Ovary (tissue), 9 donors: ENCODE measurements around the gene SECTM1. TPM values are rescaled to one million over a fixed set of nuclear protein-coding genes. Genes with fewer than 3 reads are reported as not detected.

Source experiments
- polyA plus RNA-seq, 2 donors: library from polyadenylated mRNA; stranded (reverse); fragments of 200-250 nt in 1 of 2; fragments of 350-450 nt in 1 of 2; fragmentation: Illumina TruSeq in 1 of 2; extraction: RNeasy Lipid Tissue Mini Kit (QIAGEN cat#74804) in 1 of 2; gene quantifications; one replicate each; pipeline ENCODE4 v1.2.3, GENCODE V29; 2013 to 2014
- total RNA-seq, 7 donors: library from RNA; depleted of rRNA in 2 of 7; stranded (reverse); fragments of >200 nt in 2 of 7; fragmentation: NEBNext Ultra II Directional in 3 of 7; extraction: Animal tissue kit (Norgen Biotek cat#: 25700) in 3 of 7; gene quantifications; one replicate each; pipeline versions ENCODE4 v1.1.0 to v1.2.4, GENCODE V29; 2016 to 2023
- donor health status: DM: no; HTN: no; CAD: no; lungs with moderate emphysema.
- donor health status: DM: no; HTN: no; CAD: no.
- donor health status: Bipolar disorder and iron deficiency.
- donor health status: DM: yes; HTN: yes; CAD: no.
- donor health status: DM: no; HTN: no; CAD: no.
- donor health status: DM: yes; HTN: yes; CAD: no.

Gene SECTM1
- total and polyA plus RNA-seq, 9 donors: 2.1 to 20.8 (median 7.9) TPM

Other genes starting within 250 kb of the SECTM1 start
- gene FASN, start 235.5 kb downstream of the SECTM1 start, total RNA-seq: 100 to 1,000 TPM in 1 of 7 donors, 10 to 100 TPM in 5, 1 to 10 TPM in 1; 9.8 to 168 (median 53.8) TPM
- 10 to 100 TPM in 1 of 2 donors, 1 to 10 TPM in 1; 1.3 to 16.0 TPM for gene FASN, start 235.5 kb downstream of the SECTM1 start, polyA plus RNA-seq
- 10 to 100 TPM; 22.9 to 65.0 (median 41.9) TPM for gene CCDC57, start 120.9 kb downstream of the SECTM1 start, total RNA-seq
- 10 to 100 TPM in 1 of 2 donors, 1 to 10 TPM in 1; 7.7 to 22.2 TPM for gene CCDC57, start 120.9 kb downstream of the SECTM1 start, polyA plus RNA-seq
- 10 to 100 TPM; 10.5 to 23.2 (median 18.0) TPM for gene SLC16A3, start 104.7 kb downstream of the SECTM1 start, total RNA-seq
- 1 to 10 TPM; 3.5 to 5.0 TPM for gene SLC16A3, start 104.7 kb downstream of the SECTM1 start, polyA plus RNA-seq
- gene CSNK1D, start 60.1 kb downstream of the SECTM1 start, total RNA-seq: 100 to 1,000 TPM in 5 of 7 donors, 10 to 100 TPM in 2; 46.0 to 160 (median 121) TPM
- 100 to 1,000 TPM in 1 of 2 donors, 10 to 100 TPM in 1; 81.2 to 134 TPM for gene CSNK1D, start 60.1 kb downstream of the SECTM1 start, polyA plus RNA-seq
- 1 to 10 TPM in 4 of 7 donors, under 1 TPM in 1, not detected in 2; 0.58 to 1.3 (median 1.1) TPM for gene CD7, start 16.2 kb downstream of the SECTM1 start, total RNA-seq
- under 1 TPM in 1 of 2 donors, not detected in 1; 0.48 TPM for gene CD7, start 16.2 kb downstream of the SECTM1 start, polyA plus RNA-seq
- gene TEX19, start 25.5 kb upstream of the SECTM1 start, total RNA-seq: not detected
- not detected for gene TEX19, start 25.5 kb upstream of the SECTM1 start, polyA plus RNA-seq
- not detected for gene UTS2R, start 38.0 kb upstream of the SECTM1 start, total RNA-seq
- not detected for gene UTS2R, start 38.0 kb upstream of the SECTM1 start, polyA plus RNA-seq
- 10 to 100 TPM; 32.9 to 68.6 (median 46.6) TPM for gene HEXD, start 84.6 kb upstream of the SECTM1 start, total RNA-seq
- 10 to 100 TPM in 1 of 2 donors, 1 to 10 TPM in 1; 8.7 to 74.7 TPM for gene HEXD, start 84.6 kb upstream of the SECTM1 start, polyA plus RNA-seq
- 10 to 100 TPM; 25.8 to 37.8 (median 30.4) TPM for gene OGFOD3, start 84.8 kb upstream of the SECTM1 start, total RNA-seq
- 10 to 100 TPM; 14.4 to 21.3 TPM for gene OGFOD3, start 84.8 kb upstream of the SECTM1 start, polyA plus RNA-seq
- 100 to 1,000 TPM in 1 of 7 donors, 10 to 100 TPM in 6; 44.4 to 101 (median 73.1) TPM for gene CYBC1, start 117.0 kb upstream of the SECTM1 start, total RNA-seq
- 10 to 100 TPM; 34.0 to 56.4 TPM for gene CYBC1, start 117.0 kb upstream of the SECTM1 start, polyA plus RNA-seq
- 10 to 100 TPM; 39.7 to 52.7 (median 49.8) TPM for gene NARF, start 125.0 kb upstream of the SECTM1 start, total RNA-seq
- 10 to 100 TPM; 29.6 to 37.8 TPM for gene NARF, start 125.0 kb upstream of the SECTM1 start, polyA plus RNA-seq
- gene FOXK2, start 186.0 kb upstream of the SECTM1 start, total RNA-seq: 10 to 100 TPM; 27.2 to 67.6 (median 48.2) TPM
- gene FOXK2, start 186.0 kb upstream of the SECTM1 start, polyA plus RNA-seq: 10 to 100 TPM; 19.1 to 28.8 TPM